Astrocyte of the spinal cord (primary cell): Measurements from ENCODE around the gene THYN1.
"Not testable (repeated sequence)": the region's sequence is repeated elsewhere in the genome, so short reads cannot be mapped to it uniquely, and the experiment has no call there.

Source experiments
- DNase-seq: peaks from one replicate; pipeline ENCODE4 v3.0.0; 2011; ENCODE audit warnings: low read depth, low spot score
- H3K4me3 ChIP-seq: 2 replicates; pipeline ENCODE4 v1.5.1; 2011; ENCODE audit warnings: low read depth, mild to moderate bottlenecking, low read length, moderate library complexity
- CTCF ChIP-seq: IDR thresholded peaks from 2 replicates; pipeline ENCODE4 v1.5.1; 2012; ENCODE audit warnings: low read depth, mild to moderate bottlenecking, low read length, inconsistent platforms
- in situ Hi-C: cut with HindIII; loops from 2 replicates; pipeline ENCODE4 v1.10.0; 2017; ENCODE audit warnings: low sequenced_read_pairs

Gene THYN1

GRCh38 chr11:134289789-134290188 is 36.6 kb upstream of the THYN1 start:
- no peak for TF ChIP-seq CTCF
- in situ Hi-C loops = no loop called here
- no peak for DNase-seq
- H3K4me3 ChIP-seq = no peak overlapping the region

DNA sequence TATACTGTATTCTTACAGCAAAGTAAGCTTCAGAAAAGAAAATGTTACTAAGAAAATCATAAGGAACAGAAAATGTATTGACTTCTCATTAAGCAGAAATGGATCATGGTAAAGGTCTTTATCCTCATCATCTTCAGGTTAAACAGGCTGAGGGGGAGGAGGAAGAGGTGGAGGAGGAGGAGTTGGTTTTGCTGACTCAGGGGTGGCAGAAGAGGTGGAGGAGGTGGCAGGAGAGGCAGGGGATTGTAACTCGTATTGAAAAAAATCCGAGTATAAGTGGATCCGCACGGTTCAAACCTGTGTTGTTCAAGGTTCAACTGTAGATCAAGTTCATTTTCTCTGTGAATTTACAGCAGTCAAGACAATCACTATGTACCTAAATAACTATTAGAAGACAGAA is 36.0 kb upstream of the THYN1 start:
- TF ChIP-seq CTCF = no peak
- H3K4me3 ChIP-seq = no peak overlapping the region
- no peak for DNase-seq
- in situ Hi-C loops = no loop called here

DNA sequence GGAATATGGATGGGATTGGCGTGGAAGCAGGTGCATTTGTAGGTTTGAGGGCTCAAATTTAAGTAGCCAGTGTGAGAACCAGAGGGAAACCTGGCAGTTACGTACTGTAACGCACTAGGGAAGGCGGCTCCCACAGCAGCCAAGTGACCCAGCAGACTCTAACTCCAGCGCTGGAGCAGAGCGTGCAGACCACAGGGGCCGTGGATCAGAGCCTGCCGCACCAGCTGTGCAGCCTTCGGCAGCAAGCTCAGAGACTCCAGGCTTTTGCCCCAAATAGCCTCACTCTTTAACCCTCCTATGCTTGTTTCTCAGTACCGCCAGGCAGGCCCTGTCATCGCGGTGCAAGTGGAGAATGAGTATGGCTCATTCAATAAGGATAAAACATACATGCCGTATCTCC is 35.3 kb upstream of the THYN1 start:
- no peak for TF ChIP-seq CTCF
- no peak overlapping the region for H3K4me3 ChIP-seq
- DNase-seq = no peak
- in situ Hi-C loops = no loop called here

- in situ Hi-C loops = no loop called here
Measured at GRCh38 chr11:134287561-134287960, 34.4 kb upstream of the THYN1 start.

GRCh38 chr11:134284349-134284748 is 31.2 kb upstream of the THYN1 start:
- DNase-seq, in situ Hi-C loops, H3K4me3 ChIP-seq: not testable (repeated sequence)

More at GRCh38 chr11:134287561-134287960, 34.4 kb upstream of the THYN1 start:
- H3K4me3 ChIP-seq = no peak overlapping the region
- TF ChIP-seq CTCF = no peak
- no peak for DNase-seq

DNA sequence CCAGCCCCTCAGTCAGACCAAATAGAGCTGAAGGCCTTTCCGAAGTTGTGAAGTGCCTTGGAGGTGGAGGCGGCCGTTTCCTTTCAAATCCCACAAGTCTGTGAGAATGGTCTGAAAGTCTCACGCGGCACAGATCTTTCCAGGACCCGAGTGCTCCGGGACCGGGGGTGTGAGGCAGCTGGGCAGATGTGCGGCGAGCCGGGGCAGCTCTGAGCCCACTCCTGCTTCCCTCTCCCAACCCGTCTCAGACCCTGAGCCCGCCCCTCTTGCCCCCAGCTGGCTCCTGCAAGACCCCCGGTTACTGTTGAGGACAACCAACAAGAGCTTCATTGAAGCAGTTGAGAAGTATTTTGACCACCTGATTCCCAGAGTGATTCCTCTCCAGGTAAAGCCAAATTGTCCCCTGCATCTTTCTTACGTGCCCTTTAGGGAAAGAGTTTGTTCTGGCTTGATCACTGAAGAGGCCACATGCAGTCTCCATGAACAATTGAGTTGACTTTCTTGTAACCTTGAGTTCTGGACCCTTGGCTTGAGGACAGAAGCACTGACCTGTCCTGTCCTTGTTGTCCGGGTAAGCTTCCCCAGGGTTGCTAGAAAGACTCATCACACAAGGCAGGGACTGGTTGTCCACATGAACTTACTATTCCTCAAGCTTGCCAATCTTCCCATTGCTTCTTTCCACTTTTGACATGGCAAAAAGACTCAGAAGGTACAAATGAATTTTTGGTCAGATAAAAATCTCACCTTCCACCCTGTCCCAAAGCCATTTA is 30.5 kb upstream of the THYN1 start:
- H3K4me3 ChIP-seq = no peak overlapping the region
- in situ Hi-C loops = no loop called here
- no peak for DNase-seq
- no peak for TF ChIP-seq CTCF

GRCh38 chr11:134282121-134283045 is 29.2 kb upstream of the THYN1 start:
- no peak overlapping the region for H3K4me3 ChIP-seq
- in situ Hi-C loops = no loop called here
- no peak for DNase-seq
- TF ChIP-seq CTCF = no peak

GRCh38 chr11:134281635-134282034 is 28.5 kb upstream of the THYN1 start:
- H3K4me3 ChIP-seq, DNase-seq, in situ Hi-C loops: not testable (repeated sequence)
